ENCODE measurements around the gene SYNGR3.

Gene SYNGR3

GRCh38 chr16:2039274-2040031, 49.7 kb downstream of the SYNGR3 start:
- DNase-seq (ENCODE audit: low spot score) (no peak), FAIRE-seq (no peak)

- DNase-seq (ENCODE audit: low spot score) (no peak), FAIRE-seq (no peak)
These were observed 50.4 kb downstream of the SYNGR3 start for GRCh38 chr16:2040041-2040786.

GRCh38 chr16:2040787-2041522, 51.2 kb downstream of the SYNGR3 start:
- FAIRE-seq (peak; percentile 90), DNase-seq (ENCODE audit: low spot score) (peak; percentile 86)

- FAIRE-seq (no peak), DNase-seq (ENCODE audit: low spot score) (no peak)
These were observed 52.6 kb downstream of the SYNGR3 start for GRCh38 chr16:2042171-2042985.

GRCh38 chr16:2042986-2043666, 53.4 kb downstream of the SYNGR3 start:
- FAIRE-seq (no peak), DNase-seq (ENCODE audit: low spot score) (no peak)

Measured in RCC 7860 (cell line).